SIG-M5 treated with dmso at 0.1 percent for 504 hours (cell line): ENCODE results near the gene FETUB.

Experiments used
- DNase-seq: peaks from one replicate; lab custom pipeline; 2025; ENCODE audit not compliant: unreplicated experiment; lab: John Stamatoyannopoulos, UW

FETUB gene

GRCh38 chr3:186635532-186635931, 4.7 kb upstream of the FETUB start:
- no peak for DNase-seq

GRCh38 chr3:186636536-186636935, 3.7 kb upstream of the FETUB start:
- no peak for DNase-seq

GRCh38 chr3:186637686-186638085, 2.5 kb upstream of the FETUB start:
- DNase-seq = no peak

GRCh38 chr3:186638259-186638658, 1.9 kb upstream of the FETUB start:
- no peak for DNase-seq

- DNase-seq = no peak
Observed at GRCh38 chr3:186640473-186640818, 247 bp downstream of the FETUB start.

- no peak for DNase-seq
Observed at GRCh38 chr3:186640929-186641328, 730 bp downstream of the FETUB start.

- DNase-seq = no peak
Observed at GRCh38 chr3:186642014-186642413, 1.8 kb downstream of the FETUB start.

GRCh38 chr3:186643493-186643892, 3.3 kb downstream of the FETUB start:
- no peak for DNase-seq

- peak; percentile 38 for DNase-seq
Observed at GRCh38 chr3:186644683-186645082, 4.5 kb downstream of the FETUB start.

- no peak for DNase-seq
Observed at GRCh38 chr3:186646106-186646505, 5.9 kb downstream of the FETUB start.

- DNase-seq = no peak
Observed at GRCh38 chr3:186646841-186647240, 6.6 kb downstream of the FETUB start.

- no peak for DNase-seq
Observed at GRCh38 chr3:186648851-186649250, 8.7 kb downstream of the FETUB start.

GRCh38 chr3:186651678-186652215, 11.5 kb downstream of the FETUB start:
- no peak for DNase-seq

- DNase-seq = no peak
Observed at GRCh38 chr3:186653080-186653707, 13.0 kb downstream of the FETUB start.

- DNase-seq = no peak
Observed at GRCh38 chr3:186653984-186654383, 13.8 kb downstream of the FETUB start.

- no peak for DNase-seq
Observed at GRCh38 chr3:186663361-186664118, 23.3 kb downstream of the FETUB start.

GRCh38 chr3:186664119-186664495, 23.9 kb downstream of the FETUB start:
- DNase-seq = no peak

GRCh38 chr3:186664506-186664905, 24.3 kb downstream of the FETUB start:
- no peak for DNase-seq

- DNase-seq = no peak
Observed at GRCh38 chr3:186665625-186666188, 25.5 kb downstream of the FETUB start, which contains the start of gene HRG. HRG (plus strand) TSS chr3:186666014; CDS start chr3:186666032, 18 bp downstream.

GRCh38 chr3:186668426-186668825, 28.2 kb downstream of the FETUB start:
- no peak for DNase-seq

- DNase-seq = no peak
Observed at GRCh38 chr3:186669378-186670084, 29.3 kb downstream of the FETUB start.

GRCh38 chr3:186670155-186670554, 30.0 kb downstream of the FETUB start:
- DNase-seq = no peak
